HepG2 (cell line): ENCODE data around the gene PPP1R16B.

Source experiments
- EP300 ChIP-seq, 3 experiments: sonication (generic) in 1 of 3; formaldehyde crosslinking in 1 of 3; IDR thresholded peaks; 2 replicates each; pipeline versions ENCODE4 v1.5.1 to v1.6.1; 2011 to 2020; ENCODE audit warnings: low read depth in 2 of 3, low read length in 2 of 3, borderline replicate concordance in 1 of 3, improper control_type of control experiment in 1 of 3, mild to moderate bottlenecking in 1 of 3, missing genetic modification reagents in 1 of 3, moderate library complexity in 1 of 3
- TF ChIP-seq, protein P1 (sequence below), 2 experiments: sonication (generic) in 1 of 2; formaldehyde crosslinking in 1 of 2; IDR thresholded peaks; 2 replicates each; pipeline versions ENCODE4 v1.6.1 to v1.9.0; 2014 to 2022; ENCODE audit warnings: antibody characterized with exemption in 1 of 2, borderline replicate concordance in 1 of 2, inconsistent platforms in 1 of 2, low read depth in 1 of 2, missing genetic modification reagents in 1 of 2
- TF ChIP-seq, protein P2 (sequence below): sonication (generic); formaldehyde crosslinking; IDR thresholded peaks from 2 replicates; pipeline ENCODE4 v1.8.0; 2022; ENCODE audit warnings: missing genetic modification reagents, mild to moderate bottlenecking, borderline replicate concordance

DNA sequence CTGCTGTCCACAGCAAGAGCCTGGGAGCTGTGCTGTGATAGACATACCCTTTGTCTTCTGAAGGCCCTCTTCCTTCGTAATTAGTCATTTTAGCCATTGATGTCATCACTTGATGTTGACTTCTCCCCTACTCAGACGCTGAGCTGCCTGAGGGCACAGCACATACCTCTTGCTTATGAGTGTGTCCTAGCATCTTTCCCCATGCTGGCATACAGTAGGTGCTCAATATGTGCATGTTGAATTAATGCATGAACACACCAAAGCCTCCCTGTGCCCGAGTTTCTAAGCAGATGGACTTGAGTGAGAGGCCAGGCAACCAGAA is 85.0 kb downstream of the PPP1R16B start:
- TF ChIP-seq, protein P1, sequence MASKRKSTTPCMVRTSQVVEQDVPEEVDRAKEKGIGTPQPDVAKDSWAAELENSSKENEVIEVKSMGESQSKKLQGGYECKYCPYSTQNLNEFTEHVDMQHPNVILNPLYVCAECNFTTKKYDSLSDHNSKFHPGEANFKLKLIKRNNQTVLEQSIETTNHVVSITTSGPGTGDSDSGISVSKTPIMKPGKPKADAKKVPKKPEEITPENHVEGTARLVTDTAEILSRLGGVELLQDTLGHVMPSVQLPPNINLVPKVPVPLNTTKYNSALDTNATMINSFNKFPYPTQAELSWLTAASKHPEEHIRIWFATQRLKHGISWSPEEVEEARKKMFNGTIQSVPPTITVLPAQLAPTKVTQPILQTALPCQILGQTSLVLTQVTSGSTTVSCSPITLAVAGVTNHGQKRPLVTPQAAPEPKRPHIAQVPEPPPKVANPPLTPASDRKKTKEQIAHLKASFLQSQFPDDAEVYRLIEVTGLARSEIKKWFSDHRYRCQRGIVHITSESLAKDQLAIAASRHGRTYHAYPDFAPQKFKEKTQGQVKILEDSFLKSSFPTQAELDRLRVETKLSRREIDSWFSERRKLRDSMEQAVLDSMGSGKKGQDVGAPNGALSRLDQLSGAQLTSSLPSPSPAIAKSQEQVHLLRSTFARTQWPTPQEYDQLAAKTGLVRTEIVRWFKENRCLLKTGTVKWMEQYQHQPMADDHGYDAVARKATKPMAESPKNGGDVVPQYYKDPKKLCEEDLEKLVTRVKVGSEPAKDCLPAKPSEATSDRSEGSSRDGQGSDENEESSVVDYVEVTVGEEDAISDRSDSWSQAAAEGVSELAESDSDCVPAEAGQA (IDR thresholded peaks at IDR 0.05; ENCODE audit: low read depth) = no peak
- TF ChIP-seq, protein P1 (CRISPR knock-in tag; IDR thresholded peaks at IDR 0.05; ENCODE audit: borderline replicate concordance) = no peak
- no peak for TF ChIP-seq EP300 (IDR thresholded peaks at IDR 0.05; ENCODE audit: low read depth in 2 of 2, low read length in 2 of 2)
- TF ChIP-seq EP300 (CRISPR knock-in tag; IDR thresholded peaks at IDR 0.05; ENCODE audit: borderline replicate concordance) = no peak
- TF ChIP-seq, protein P2, sequence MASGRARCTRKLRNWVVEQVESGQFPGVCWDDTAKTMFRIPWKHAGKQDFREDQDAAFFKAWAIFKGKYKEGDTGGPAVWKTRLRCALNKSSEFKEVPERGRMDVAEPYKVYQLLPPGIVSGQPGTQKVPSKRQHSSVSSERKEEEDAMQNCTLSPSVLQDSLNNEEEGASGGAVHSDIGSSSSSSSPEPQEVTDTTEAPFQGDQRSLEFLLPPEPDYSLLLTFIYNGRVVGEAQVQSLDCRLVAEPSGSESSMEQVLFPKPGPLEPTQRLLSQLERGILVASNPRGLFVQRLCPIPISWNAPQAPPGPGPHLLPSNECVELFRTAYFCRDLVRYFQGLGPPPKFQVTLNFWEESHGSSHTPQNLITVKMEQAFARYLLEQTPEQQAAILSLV (CRISPR knock-in tag) = no peak
